ENCODE data around the gene IL11RA.

The IL11RA gene

DNA sequence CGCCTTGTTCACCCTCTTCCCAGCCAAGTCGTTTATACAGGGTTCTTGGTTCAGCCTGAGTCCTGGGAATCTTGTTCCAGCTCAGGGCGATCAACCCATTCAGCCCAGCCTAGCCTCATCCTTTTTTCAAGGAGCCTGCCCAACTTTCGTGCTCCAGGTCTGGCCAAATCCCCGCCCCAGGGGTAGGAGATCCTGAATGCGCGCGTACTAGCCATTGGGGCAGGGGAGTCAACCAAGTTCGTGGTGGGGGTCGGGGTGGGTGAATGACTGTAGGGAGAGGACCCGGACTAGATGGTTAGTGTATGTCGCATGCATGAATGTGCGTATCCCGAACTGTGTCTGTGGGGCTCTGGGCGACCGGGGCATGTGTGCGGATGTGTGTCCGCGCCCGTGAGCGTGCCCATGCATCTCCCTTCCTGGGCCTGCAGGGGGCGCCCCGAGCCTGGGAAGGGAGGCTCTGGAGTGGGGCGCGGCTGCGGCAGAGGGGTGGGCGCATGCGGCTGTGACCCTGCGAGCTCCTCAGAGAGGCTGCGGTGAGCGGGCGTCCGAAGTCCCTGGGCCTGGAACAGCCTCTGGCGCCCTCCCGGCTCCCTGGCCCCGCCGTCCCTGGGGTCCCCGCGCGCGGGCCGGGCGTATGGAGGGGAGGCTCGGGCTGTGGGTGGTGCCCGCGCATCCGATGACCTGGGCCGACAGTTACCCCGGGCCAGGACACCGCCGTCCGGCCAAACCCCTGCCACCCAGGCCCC lies 49.2 kb downstream of the IL11RA start:
- peak overlapping the region; percentile 61 for H3K27ac ChIP-seq
- TF ChIP-seq ZFX (IDR thresholded peaks at IDR 0.05; ENCODE audit: borderline replicate concordance): no peak
- TF ChIP-seq, protein P1, sequence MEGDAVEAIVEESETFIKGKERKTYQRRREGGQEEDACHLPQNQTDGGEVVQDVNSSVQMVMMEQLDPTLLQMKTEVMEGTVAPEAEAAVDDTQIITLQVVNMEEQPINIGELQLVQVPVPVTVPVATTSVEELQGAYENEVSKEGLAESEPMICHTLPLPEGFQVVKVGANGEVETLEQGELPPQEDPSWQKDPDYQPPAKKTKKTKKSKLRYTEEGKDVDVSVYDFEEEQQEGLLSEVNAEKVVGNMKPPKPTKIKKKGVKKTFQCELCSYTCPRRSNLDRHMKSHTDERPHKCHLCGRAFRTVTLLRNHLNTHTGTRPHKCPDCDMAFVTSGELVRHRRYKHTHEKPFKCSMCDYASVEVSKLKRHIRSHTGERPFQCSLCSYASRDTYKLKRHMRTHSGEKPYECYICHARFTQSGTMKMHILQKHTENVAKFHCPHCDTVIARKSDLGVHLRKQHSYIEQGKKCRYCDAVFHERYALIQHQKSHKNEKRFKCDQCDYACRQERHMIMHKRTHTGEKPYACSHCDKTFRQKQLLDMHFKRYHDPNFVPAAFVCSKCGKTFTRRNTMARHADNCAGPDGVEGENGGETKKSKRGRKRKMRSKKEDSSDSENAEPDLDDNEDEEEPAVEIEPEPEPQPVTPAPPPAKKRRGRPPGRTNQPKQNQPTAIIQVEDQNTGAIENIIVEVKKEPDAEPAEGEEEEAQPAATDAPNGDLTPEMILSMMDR (IDR thresholded peaks at IDR 0.05): peak; percentile 97

- H3K27ac ChIP-seq: peak overlapping the region; percentile 61
Observed at GRCh38 chr9:34701769-34702736, 50.1 kb downstream of the IL11RA start.

DNA sequence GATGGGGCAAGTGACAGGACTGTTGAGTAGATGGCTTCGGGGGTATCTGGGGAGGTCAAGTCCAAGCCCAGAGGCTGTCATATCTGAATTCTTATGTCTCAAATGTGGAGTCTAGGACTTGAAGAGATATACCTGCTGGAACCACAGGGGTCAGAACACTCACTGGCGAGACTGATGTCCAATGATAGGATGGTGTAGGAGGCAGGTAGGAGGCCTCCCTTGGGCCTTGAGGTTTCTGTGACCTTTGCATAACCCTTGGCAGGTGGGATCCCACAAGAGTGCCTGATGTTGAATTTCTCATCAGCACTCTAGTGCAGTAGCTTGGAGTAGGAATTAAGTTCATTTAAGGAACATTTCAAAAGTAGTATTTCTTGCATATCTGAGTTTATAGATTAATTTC lies 55.1 kb downstream of the IL11RA start:
- H3K27ac ChIP-seq: no peak overlapping the region
- no peak for TF ChIP-seq ZFX (IDR thresholded peaks at IDR 0.05; ENCODE audit: borderline replicate concordance)
- TF ChIP-seq, protein P1 (IDR thresholded peaks at IDR 0.05): no peak

More at GRCh38 chr9:34701769-34702736, 50.1 kb downstream of the IL11RA start:
- TF ChIP-seq, protein P1 (IDR thresholded peaks at IDR 0.05): peak; percentile 100
- TF ChIP-seq ZFX (IDR thresholded peaks at IDR 0.05; ENCODE audit: borderline replicate concordance): no peak

GRCh38 chr9:34709196-34709978 lies 57.4 kb downstream of the IL11RA start:
- no peak overlapping the region for H3K27ac ChIP-seq
- TF ChIP-seq, protein P1 (IDR thresholded peaks at IDR 0.05): no peak
- no peak for TF ChIP-seq ZFX (IDR thresholded peaks at IDR 0.05; ENCODE audit: borderline replicate concordance)

DNA sequence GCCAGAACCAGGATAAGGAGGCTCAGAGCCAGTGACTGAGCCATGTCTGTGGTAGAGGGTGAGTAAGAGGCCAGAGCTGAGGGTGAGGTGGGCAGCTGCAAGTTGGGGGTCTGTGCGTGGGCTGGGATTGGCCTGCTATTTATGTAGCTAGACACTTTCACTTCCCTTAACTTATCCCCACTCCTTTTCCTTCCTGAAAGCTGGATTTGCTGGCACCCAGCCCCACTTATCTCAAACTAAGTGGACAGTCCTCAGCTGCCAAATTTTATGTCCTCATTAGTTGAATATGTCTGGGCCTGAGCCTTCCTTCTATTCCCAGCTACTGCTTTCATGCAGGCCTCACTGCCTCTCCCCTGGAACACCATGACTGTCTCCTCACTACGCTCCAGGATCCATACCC lies 58.0 kb downstream of the IL11RA start, which contains the start of gene CCL21:
Gene CCL21 (minus strand): TSS at position 114 of the 400 bp plus-strand sequence. CDS start 70 bp downstream, at position 44.
- TF ChIP-seq, protein P1 (IDR thresholded peaks at IDR 0.05): no peak
- no peak for TF ChIP-seq ZFX (IDR thresholded peaks at IDR 0.05; ENCODE audit: borderline replicate concordance)
- no peak within 1 kb of the TSS for H3K27ac ChIP-seq
